Epithelial cell of esophagus (primary cell): ENCODE results near the gene COX7A2L.
"Not testable (repeated sequence)": the region's sequence is repeated elsewhere in the genome, so short reads cannot be mapped to it uniquely, and the experiment has no call there.

Experiments
- DNase-seq: peaks from one replicate; pipeline ENCODE4 v3.0.0; 2010; ENCODE audit warnings: low read depth
- H3K4me3 ChIP-seq: 2 replicates; pipeline ENCODE4 v1.5.1; 2011; ENCODE audit warnings: mild to moderate bottlenecking, low read length, control low read depth
- CTCF ChIP-seq: IDR thresholded peaks from 2 replicates; pipeline ENCODE4 v1.5.1; 2011; ENCODE audit warnings: low read depth, mild to moderate bottlenecking, low read length, control low read depth, inconsistent platforms; ENCODE audit not compliant: insufficient read depth; ENCODE audit errors: missing control alignments

Gene COX7A2L

GRCh38 chr2:42353792-42354429 lies 7.1 kb downstream of the COX7A2L start:
- DNase-seq = no peak

GRCh38 chr2:42351864-42352263 lies 9.2 kb downstream of the COX7A2L start:
- TF ChIP-seq CTCF = no peak
- DNase-seq = no peak
- no peak overlapping the region for H3K4me3 ChIP-seq

More at GRCh38 chr2:42353792-42354429, 7.1 kb downstream of the COX7A2L start:
- H3K4me3 ChIP-seq = no peak overlapping the region
- TF ChIP-seq CTCF = no peak

GRCh38 chr2:42350434-42351063 lies 10.5 kb downstream of the COX7A2L start:
- no peak for TF ChIP-seq CTCF
- DNase-seq = no peak
- H3K4me3 ChIP-seq = no peak overlapping the region

- no peak for TF ChIP-seq CTCF
- H3K4me3 ChIP-seq = no peak overlapping the region
- DNase-seq = no peak
Measured at GRCh38 chr2:42348113-42348805, 12.8 kb downstream of the COX7A2L start.

GRCh38 chr2:42347518-42347917 lies 13.5 kb downstream of the COX7A2L start:
- not testable (repeated sequence) for DNase-seq, H3K4me3 ChIP-seq

- DNase-seq, H3K4me3 ChIP-seq: not testable (repeated sequence)
Measured at GRCh38 chr2:42346856-42347255, 14.2 kb downstream of the COX7A2L start.

- DNase-seq = no peak
- no peak overlapping the region for H3K4me3 ChIP-seq
- TF ChIP-seq CTCF = no peak
Measured at GRCh38 chr2:42345986-42346385, 15.0 kb downstream of the COX7A2L start.

GRCh38 chr2:42342795-42343241 lies 18.2 kb downstream of the COX7A2L start:
- no peak for DNase-seq
- no peak for TF ChIP-seq CTCF
- H3K4me3 ChIP-seq = no peak overlapping the region
